Endothelial cell (in vitro differentiated cells): Measurements from ENCODE around the gene HIBCH. TPM values are rescaled to one million over a fixed set of nuclear protein-coding genes. Genes with fewer than 3 reads are reported as not detected.

ENCODE experiments used
- DNase-seq: peaks from one replicate; pipeline ENCODE4 v3.0.0; 2021; ENCODE audit warnings: low spot score
- H3K27ac Mint-ChIP-seq: one replicate; pipeline ENCODE4 v1.8.0; 2021; ENCODE audit warnings: mixed read lengths, inconsistent platforms; ENCODE audit not compliant: unreplicated experiment
- H3K27me3 Mint-ChIP-seq: one replicate; pipeline ENCODE4 v1.8.0; 2021; ENCODE audit warnings: mild to moderate bottlenecking, moderate library complexity, mixed read lengths, inconsistent platforms; ENCODE audit not compliant: unreplicated experiment
- H3K36me3 Mint-ChIP-seq: one replicate; pipeline ENCODE4 v1.8.0; 2021; ENCODE audit warnings: mild to moderate bottlenecking, low read depth, mixed read lengths, inconsistent platforms; ENCODE audit not compliant: unreplicated experiment
- H3K4me1 Mint-ChIP-seq: one replicate; pipeline ENCODE4 v1.8.0; 2021; ENCODE audit warnings: mild to moderate bottlenecking, mixed read lengths, inconsistent platforms; ENCODE audit not compliant: unreplicated experiment
- H3K4me3 Mint-ChIP-seq: one replicate; pipeline ENCODE4 v1.8.0; 2021; ENCODE audit warnings: mild to moderate bottlenecking, mixed read lengths, inconsistent platforms; ENCODE audit not compliant: unreplicated experiment
- H3K9me3 Mint-ChIP-seq: one replicate; pipeline ENCODE4 v1.8.0; 2021; ENCODE audit warnings: mixed read lengths, inconsistent platforms; ENCODE audit not compliant: unreplicated experiment
- total RNA-seq: library from RNA; stranded (reverse); fragmentation: NEBNext Ultra II Directional; extraction: Animal tissue kit (Norgen Biotek cat#: 25700); gene quantifications from one replicate; pipeline ENCODE4 v1.2.1, GENCODE V29; 2021; ENCODE audit not compliant: unreplicated experiment
- TF ChIP-seq, protein P1 (sequence below): fragments of 200-600 bp; sonication (generic); IDR thresholded peaks from one replicate; pipeline ENCODE4 v1.5.0; 2021; ENCODE audit warnings: antibody characterized with exemption; ENCODE audit not compliant: unreplicated experiment

The HIBCH gene
- total RNA-seq, 1 donor from 2014 or later, result 29.8 TPM

DNA sequence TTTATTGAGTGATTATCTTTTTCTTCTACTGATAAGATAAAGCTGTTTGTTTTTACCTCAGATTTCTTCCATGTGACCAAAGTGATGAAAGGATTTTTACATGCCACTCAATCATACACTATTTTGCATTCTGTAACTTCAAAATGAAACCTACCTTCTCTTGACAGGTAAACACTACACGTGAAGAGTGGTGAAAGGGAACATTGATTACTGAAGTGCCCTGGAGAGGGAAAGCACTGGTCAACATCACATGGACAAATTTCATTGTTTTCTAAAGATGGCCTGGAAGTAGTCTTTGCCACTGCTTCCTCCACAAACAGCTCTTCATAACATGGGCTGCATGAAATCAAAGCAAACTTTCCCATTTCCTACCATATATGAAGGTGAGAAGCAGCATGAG, 120.1 kb downstream of the HIBCH start:
- Mint-ChIP-seq H3K36me3 (peaks cover 8% of the 10 kb centered on the region), H3K4me1 (peaks cover 7% of the 10 kb centered on the region)
- TF ChIP-seq, protein P1, sequence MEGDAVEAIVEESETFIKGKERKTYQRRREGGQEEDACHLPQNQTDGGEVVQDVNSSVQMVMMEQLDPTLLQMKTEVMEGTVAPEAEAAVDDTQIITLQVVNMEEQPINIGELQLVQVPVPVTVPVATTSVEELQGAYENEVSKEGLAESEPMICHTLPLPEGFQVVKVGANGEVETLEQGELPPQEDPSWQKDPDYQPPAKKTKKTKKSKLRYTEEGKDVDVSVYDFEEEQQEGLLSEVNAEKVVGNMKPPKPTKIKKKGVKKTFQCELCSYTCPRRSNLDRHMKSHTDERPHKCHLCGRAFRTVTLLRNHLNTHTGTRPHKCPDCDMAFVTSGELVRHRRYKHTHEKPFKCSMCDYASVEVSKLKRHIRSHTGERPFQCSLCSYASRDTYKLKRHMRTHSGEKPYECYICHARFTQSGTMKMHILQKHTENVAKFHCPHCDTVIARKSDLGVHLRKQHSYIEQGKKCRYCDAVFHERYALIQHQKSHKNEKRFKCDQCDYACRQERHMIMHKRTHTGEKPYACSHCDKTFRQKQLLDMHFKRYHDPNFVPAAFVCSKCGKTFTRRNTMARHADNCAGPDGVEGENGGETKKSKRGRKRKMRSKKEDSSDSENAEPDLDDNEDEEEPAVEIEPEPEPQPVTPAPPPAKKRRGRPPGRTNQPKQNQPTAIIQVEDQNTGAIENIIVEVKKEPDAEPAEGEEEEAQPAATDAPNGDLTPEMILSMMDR, result no peak

DNA sequence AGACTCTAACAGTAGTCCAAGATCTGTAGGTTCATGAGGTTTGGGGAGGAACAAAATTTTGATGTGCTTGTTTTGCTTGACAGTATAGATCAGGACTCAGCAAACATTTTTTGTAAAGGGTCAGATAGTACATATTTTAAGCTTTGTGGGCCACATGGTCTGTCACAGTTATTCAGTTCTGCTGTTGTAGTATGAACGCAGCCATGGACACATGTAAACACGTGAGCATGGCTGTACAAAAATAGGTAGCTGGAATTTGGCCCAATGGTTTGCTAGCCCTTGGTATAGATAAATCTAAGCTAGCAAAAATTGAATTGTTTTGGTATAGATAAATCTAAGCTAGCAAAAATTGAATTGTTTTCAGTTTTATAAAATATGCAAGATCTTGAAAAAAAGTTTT, 120.5 kb downstream of the HIBCH start:
- Mint-ChIP-seq H3K4me1 (peaks cover 10% of the 10 kb centered on the region), H3K4me3 (no peak overlapping the region), H3K27me3 (no peaks in the 10 kb centered on the region), H3K27ac (no peak overlapping the region), H3K36me3 (peaks cover 8% of the 10 kb centered on the region), H3K9me3 (no peaks in the 10 kb centered on the region)
- TF ChIP-seq, protein P1, result no peak
- no peak for DNase-seq

More for the DNA sequence above, 120.1 kb downstream of the HIBCH start:
- DNase-seq, result no peak
- Mint-ChIP-seq H3K27ac (no peak overlapping the region), H3K4me3 (no peak overlapping the region), H3K27me3 (no peaks in the 10 kb centered on the region), H3K9me3 (no peaks in the 10 kb centered on the region)

DNA sequence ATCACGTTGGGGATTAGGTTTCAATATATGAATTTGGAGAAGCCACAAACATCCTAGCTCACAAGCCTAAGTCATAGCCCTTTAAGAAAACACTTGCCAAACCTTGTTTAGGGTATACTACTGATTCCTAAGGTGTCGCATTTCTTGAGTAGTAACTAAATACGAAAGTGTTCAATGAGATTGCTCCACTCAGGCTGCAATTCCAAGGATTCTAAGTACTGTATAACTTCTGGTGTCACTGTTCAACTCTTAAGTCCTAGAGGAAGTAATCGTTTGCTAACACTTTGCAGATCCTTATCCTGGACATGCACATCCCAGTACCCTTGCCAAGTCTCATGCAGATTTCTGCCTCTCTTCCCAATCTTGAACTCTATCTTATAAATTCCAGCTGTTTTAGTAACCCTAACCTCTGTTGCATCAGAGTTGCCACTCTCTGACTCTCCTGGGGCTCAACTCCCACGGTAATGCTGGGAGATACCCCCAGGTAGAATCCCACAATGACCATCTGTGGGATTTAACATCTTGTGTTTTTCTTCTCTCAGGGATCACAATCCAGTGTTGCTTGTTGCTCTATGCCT, 122.4 kb downstream of the HIBCH start:
- peaks cover 12% of the 10 kb centered on the region for H3K4me1 Mint-ChIP-seq
- TF ChIP-seq, protein P1, result no peak
- H3K36me3 Mint-ChIP-seq, result peaks cover 8% of the 10 kb centered on the region
- no peaks in the 10 kb centered on the region for H3K9me3 Mint-ChIP-seq
- DNase-seq, result no peak
- no peaks in the 10 kb centered on the region for H3K27me3 Mint-ChIP-seq
- H3K4me3 Mint-ChIP-seq, result no peak overlapping the region
- H3K27ac Mint-ChIP-seq, result no peak overlapping the region

DNA sequence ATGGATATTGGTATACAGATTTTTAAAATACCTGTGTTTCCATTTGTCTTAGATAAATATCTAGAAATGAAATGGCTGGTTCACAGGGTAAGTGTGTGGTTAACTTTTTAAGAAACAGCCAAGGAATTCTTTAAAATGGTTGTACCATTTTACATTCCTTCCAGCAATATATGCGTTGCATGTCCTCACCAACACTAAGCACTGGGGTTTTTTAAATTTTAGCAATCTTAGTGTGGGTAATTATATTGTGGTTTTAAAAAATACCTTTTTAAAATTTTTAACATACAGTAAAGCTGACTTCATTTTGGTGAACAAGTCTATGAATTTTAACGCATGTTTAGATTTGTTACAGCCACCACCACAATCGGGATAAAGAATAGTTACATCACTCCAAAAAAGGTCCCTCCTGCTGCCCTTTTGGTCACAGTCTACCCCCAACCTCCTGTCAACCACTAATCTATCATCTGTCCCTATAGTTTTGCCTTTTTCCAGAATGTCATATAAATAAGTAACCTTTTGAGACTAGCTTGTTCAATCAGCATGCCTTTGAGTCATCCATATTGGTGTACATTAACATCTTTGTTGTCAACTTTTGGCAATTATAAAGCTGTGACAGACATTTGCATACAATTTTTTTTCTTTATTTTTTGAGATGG, 129.0 kb downstream of the HIBCH start:
- Mint-ChIP-seq H3K36me3 (no peaks in the 10 kb centered on the region), H3K27ac (no peak overlapping the region), H3K4me1 (peaks cover 7% of the 10 kb centered on the region), H3K4me3 (no peak overlapping the region), H3K27me3 (peaks cover 2% of the 10 kb centered on the region), H3K9me3 (no peaks in the 10 kb centered on the region)
- TF ChIP-seq, protein P1, result no peak
- no peak for DNase-seq

DNA sequence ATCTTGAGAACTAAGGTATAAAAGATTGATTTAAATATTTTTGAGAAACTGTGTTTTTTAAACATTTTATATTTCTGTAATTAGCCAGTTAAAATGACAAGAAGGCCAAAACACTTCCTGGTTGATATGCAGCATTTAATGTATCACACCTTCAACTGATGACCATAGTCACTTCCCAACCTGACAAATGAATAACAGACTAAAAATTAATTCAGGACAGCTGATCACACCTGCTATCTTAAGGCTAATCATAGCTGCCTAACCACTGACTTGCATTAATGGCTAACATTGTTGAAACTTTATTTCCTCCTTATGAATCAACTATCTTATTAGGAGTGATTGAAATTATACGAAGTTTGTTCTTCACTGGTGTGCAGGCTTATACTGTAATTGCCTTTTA, 131.3 kb downstream of the HIBCH start:
- no peaks in the 10 kb centered on the region for H3K36me3 Mint-ChIP-seq
- TF ChIP-seq, protein P1, result no peak
- H3K27me3 Mint-ChIP-seq, result peaks cover 2% of the 10 kb centered on the region
- no peaks in the 10 kb centered on the region for H3K9me3 Mint-ChIP-seq
- DNase-seq, result no peak
- H3K4me3 Mint-ChIP-seq, result no peak overlapping the region
- H3K4me1 Mint-ChIP-seq, result peaks cover 10% of the 10 kb centered on the region
- no peak overlapping the region for H3K27ac Mint-ChIP-seq
